HL-60/S4 treated with retinoic acid at 250 ng/mL for 4 days and 3 days (cell line): Measurements from ENCODE around the gene PUM1.
"Not testable (repeated sequence)": the region's sequence is repeated elsewhere in the genome, so short reads cannot be mapped to it uniquely, and the experiment has no call there.

Experiments used
- in situ Hi-C: fragments of 300-500 bp; cut with MboI; formaldehyde crosslinking; loops from 2 replicates; pipeline ENCODE4 v1.7.0; 2022; ENCODE audit warnings: low sequenced_read_pairs

The PUM1 gene

DNA sequence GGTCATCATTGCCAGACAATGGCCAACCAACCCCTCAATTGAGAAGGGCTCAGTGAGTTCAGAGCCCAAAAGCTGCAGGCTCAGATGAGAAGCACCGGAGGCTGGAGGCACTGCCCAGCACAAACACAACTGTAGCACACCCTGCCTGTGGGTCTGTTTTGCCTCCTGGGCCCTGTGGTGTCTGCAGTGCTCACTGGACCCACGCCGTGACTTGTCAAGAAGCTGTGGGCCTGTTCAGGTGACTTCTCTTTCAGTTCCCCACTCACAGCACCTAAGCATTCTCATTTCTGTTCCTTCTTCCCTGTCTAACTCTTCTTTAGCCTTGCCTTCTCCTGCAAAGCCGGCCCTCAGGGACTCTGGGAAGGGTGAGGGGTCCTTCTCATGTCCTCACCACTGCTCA is 129.8 kb downstream of the PUM1 start:
- in situ Hi-C loops, result not testable (repeated sequence)

GRCh38 chr1:30934613-30935012 is 130.9 kb downstream of the PUM1 start:
- in situ Hi-C loops, result no loop called here

- in situ Hi-C loops, result no loop called here
Measured at GRCh38 chr1:30933874-30934252, 131.7 kb downstream of the PUM1 start.

DNA sequence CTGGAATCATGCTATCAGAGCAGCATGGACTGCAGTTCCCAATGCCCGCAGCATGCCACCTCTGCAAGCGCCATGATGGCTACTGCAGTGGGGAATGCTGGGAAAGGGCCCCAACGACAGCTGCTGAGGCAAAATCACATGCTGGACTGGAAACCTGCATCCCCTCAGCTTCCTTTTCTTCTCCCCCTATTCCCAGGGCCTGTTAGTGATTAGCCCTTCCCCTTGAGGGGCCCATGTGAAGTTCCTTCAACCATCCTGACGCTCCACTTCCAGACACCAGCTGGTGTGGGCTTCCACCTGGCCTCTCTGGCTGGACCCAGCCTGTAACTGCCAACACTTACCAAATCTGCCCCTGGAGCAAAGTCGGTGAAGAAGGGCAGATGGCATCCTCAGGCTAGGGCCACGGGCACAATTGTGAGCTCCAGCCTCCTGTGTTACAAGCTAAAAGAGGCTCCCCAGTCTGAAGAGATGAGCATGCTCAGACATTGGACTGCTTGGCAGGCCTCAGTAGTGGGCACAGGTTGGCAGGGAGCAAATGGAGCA is 134.8 kb downstream of the PUM1 start:
- in situ Hi-C loops, result no loop called here

- in situ Hi-C loops, result no loop called here
Measured at GRCh38 chr1:30929944-30930525, 135.5 kb downstream of the PUM1 start.

GRCh38 chr1:30929135-30929889 is 136.2 kb downstream of the PUM1 start:
- in situ Hi-C loops, result no loop called here

GRCh38 chr1:30928789-30929134 is 136.8 kb downstream of the PUM1 start:
- in situ Hi-C loops, result no loop called here

DNA sequence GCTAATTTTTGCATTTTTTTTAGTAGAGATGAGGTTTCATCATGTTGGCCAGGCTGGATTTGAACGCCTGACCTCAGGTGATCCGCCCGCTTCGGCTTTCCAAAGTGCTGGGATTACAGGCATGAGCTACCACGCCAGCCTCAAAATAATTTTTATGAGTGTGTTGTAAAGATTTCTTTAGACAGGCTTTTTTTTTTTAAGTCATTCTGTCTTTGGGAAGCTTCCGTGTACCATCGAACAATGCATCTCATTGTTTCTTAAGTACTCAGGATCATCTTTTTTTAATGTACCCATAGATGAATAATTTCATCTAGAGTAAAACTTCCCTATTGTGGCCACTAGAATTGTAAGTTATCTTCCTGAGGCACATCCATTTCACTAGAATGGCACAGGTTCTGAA is 137.3 kb downstream of the PUM1 start:
- in situ Hi-C loops, result no loop called here

DNA sequence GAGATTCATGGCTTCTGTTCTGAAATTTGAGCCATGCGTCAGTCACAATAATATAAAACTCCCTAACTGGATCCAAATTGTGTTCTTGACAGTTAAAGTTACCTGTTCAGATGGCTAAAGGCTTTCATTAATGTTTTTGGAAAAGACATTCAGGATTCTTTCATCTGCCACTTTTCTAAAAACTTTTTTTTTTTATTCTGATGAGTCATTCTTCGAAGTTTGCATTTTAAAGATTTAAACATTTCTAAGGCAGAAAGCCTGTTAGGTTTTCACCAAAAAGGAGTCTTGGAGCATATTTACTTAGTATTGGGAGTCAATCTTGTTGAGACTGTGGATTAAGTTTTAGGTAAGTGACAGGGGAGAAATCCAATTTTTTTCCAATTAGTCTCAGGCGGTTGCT is 138.1 kb downstream of the PUM1 start:
- in situ Hi-C loops, result no loop called here

GRCh38 chr1:30923597-30923996 is 141.9 kb downstream of the PUM1 start:
- in situ Hi-C loops, result no loop called here

DNA sequence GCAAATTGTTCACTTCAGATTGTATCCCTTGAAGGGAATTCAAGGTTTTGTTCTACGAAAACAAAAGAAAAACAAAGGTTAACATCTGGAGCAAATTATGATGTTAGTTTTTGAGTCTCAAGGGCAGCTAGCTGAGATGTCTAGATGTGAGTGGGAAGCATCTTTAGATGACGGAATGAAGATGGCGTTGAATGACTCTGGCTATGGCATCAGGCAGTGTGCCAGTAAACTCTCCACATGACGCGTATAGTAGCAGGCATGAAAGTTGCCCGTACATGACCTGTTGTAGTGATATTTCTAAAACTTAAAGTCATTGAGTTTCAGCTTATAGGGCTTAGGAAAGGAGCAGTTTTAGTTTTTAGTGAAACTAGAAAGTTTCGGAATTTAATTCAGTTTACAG is 144.7 kb downstream of the PUM1 start:
- in situ Hi-C loops, result no loop called here

- in situ Hi-C loops, result loop anchor here (10.0 kb wide), 1 partner anchor 194 kb away; the partner anchor contains the start of gene MATN1
Measured at GRCh38 chr1:30919025-30919881, 146.3 kb downstream of the PUM1 start.

DNA sequence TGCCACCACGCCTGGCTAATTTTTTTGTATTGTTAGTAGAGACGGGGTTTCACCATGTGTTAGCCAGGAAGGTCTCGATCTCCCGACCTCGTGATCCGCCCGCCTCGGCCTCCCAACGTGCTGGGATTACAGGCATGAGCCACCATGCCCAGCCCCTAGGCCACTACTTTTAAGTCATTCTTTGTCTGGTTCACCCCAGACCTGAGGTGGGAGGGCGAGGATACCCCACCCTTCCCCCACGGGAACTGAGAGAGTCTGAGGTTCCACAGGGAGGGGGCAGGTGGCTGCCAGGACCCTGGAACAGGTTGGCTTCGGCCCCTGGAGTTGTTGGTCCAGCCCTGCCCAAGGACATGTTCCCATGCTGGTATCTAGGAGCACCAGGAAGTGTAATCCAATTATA is 149.2 kb downstream of the PUM1 start:
- in situ Hi-C loops, result loop anchor here (10.0 kb wide), 1 partner anchor 191 kb away; the partner anchor contains the start of gene MATN1

GRCh38 chr1:30915491-30916230 is 149.9 kb downstream of the PUM1 start:
- in situ Hi-C loops, result loop anchor here (10.0 kb wide), 1 partner anchor 191 kb away; the partner anchor contains the start of gene MATN1

- in situ Hi-C loops, result loop anchor here (5.0 to 10.0 kb wide), 2 partner anchors 113 to 190 kb away; partner anchors contain the start of gene MATN1
Measured at GRCh38 chr1:30914931-30915330, 150.6 kb downstream of the PUM1 start.

- in situ Hi-C loops, result loop anchor here (5.0 to 10.0 kb wide), 2 partner anchors 112 to 190 kb away; partner anchors contain the start of gene MATN1
Measured at GRCh38 chr1:30914587-30914922, 151.0 kb downstream of the PUM1 start.

- in situ Hi-C loops, result loop anchor here (5.0 to 10.0 kb wide), 2 partner anchors 111 to 188 kb away; partner anchors contain the start of gene MATN1
Measured at GRCh38 chr1:30912913-30913652, 152.4 kb downstream of the PUM1 start.

DNA sequence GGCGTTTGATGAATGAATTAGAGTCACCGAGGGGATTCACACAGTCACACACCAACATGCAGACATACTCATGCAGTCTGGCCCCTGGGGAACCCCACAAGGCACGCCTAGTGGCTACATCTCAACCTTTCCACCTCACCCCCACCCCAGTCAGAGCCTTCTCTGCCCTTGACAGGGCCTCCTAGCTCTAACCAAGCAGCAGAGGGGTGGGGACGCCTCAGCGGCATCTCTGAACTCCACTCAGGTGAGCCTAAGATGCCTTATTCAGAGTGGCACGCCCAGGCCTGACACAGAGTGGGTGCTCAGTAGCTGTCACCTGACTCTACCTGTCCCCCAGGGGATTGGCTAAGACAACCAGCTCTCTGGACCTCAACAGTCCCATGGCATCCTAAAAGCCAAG is 153.3 kb downstream of the PUM1 start:
- in situ Hi-C loops, result loop anchor here (5.0 to 10.0 kb wide), 2 partner anchors 110 to 187 kb away; partner anchors contain the start of gene MATN1

- in situ Hi-C loops, result loop anchor here (5.0 to 10.0 kb wide), 2 partner anchors 109 to 187 kb away; partner anchors contain the start of gene MATN1
Measured at GRCh38 chr1:30911059-30911954, 154.2 kb downstream of the PUM1 start.
